HL-60 (cell line): ENCODE measurements around the gene OMA1.

Experiments
- DNase-seq, 2 experiments: peaks; one replicate each; pipeline ENCODE4 v3.0.0-alpha.2; 2010 to 2020; ENCODE audit warnings: low read depth in 1 of 2, low spot score in 1 of 2
- H3K27ac ChIP-seq: fragments of 250-450 bp; sonication (Bioruptor Pico); replicated peaks from 2 replicates; pipeline ENCODE4 v1.5.1; 2020; ENCODE audit warnings: mild to moderate bottlenecking, moderate library complexity
- H3K27me3 ChIP-seq: fragments of 250-450 bp; sonication (Bioruptor Pico); 2 replicates; pipeline ENCODE4 v1.5.1; 2021; ENCODE audit warnings: mild to moderate bottlenecking, moderate library complexity; ENCODE audit not compliant: insufficient read depth, poor library complexity, severe bottlenecking
- H3K4me3 ChIP-seq: replicated peaks from 2 replicates; pipeline ENCODE4 v1.5.1; 2011; ENCODE audit warnings: mild to moderate bottlenecking, control low read depth, low read length; ENCODE audit not compliant: insufficient read depth
- GABPA ChIP-seq: IDR thresholded peaks from 2 replicates; pipeline ENCODE4 v1.6.1; 2012; ENCODE audit warnings: low read depth
- POLR2AphosphoS5 ChIP-seq: IDR thresholded peaks from 2 replicates; pipeline ENCODE4 v1.6.1; 2012; ENCODE audit warnings: low read depth
- SPI1 ChIP-seq: IDR thresholded peaks from 2 replicates; pipeline ENCODE4 v1.6.1; 2012; ENCODE audit warnings: low read depth, mild to moderate bottlenecking, borderline replicate concordance
- TF ChIP-seq, protein P1 (sequence below): IDR thresholded peaks from one replicate; pipeline ENCODE4 v1.5.1; 2011; ENCODE audit warnings: low read length, control low read depth, inconsistent platforms; ENCODE audit not compliant: insufficient read depth
- TF ChIP-seq, protein P2 (sequence below): IDR thresholded peaks from 2 replicates; pipeline ENCODE4 v1.6.1; 2012; ENCODE audit warnings: low read depth; ENCODE audit not compliant: insufficient replicate concordance

The OMA1 gene

GRCh38 chr1:58591806-58592205, 45.3 kb upstream of the OMA1 start:
- TF ChIP-seq GABPA (no peak), POLR2AphosphoS5 (no peak), SPI1 (no peak)
- TF ChIP-seq, protein P1, sequence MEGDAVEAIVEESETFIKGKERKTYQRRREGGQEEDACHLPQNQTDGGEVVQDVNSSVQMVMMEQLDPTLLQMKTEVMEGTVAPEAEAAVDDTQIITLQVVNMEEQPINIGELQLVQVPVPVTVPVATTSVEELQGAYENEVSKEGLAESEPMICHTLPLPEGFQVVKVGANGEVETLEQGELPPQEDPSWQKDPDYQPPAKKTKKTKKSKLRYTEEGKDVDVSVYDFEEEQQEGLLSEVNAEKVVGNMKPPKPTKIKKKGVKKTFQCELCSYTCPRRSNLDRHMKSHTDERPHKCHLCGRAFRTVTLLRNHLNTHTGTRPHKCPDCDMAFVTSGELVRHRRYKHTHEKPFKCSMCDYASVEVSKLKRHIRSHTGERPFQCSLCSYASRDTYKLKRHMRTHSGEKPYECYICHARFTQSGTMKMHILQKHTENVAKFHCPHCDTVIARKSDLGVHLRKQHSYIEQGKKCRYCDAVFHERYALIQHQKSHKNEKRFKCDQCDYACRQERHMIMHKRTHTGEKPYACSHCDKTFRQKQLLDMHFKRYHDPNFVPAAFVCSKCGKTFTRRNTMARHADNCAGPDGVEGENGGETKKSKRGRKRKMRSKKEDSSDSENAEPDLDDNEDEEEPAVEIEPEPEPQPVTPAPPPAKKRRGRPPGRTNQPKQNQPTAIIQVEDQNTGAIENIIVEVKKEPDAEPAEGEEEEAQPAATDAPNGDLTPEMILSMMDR: no peak
- TF ChIP-seq, protein P2, sequence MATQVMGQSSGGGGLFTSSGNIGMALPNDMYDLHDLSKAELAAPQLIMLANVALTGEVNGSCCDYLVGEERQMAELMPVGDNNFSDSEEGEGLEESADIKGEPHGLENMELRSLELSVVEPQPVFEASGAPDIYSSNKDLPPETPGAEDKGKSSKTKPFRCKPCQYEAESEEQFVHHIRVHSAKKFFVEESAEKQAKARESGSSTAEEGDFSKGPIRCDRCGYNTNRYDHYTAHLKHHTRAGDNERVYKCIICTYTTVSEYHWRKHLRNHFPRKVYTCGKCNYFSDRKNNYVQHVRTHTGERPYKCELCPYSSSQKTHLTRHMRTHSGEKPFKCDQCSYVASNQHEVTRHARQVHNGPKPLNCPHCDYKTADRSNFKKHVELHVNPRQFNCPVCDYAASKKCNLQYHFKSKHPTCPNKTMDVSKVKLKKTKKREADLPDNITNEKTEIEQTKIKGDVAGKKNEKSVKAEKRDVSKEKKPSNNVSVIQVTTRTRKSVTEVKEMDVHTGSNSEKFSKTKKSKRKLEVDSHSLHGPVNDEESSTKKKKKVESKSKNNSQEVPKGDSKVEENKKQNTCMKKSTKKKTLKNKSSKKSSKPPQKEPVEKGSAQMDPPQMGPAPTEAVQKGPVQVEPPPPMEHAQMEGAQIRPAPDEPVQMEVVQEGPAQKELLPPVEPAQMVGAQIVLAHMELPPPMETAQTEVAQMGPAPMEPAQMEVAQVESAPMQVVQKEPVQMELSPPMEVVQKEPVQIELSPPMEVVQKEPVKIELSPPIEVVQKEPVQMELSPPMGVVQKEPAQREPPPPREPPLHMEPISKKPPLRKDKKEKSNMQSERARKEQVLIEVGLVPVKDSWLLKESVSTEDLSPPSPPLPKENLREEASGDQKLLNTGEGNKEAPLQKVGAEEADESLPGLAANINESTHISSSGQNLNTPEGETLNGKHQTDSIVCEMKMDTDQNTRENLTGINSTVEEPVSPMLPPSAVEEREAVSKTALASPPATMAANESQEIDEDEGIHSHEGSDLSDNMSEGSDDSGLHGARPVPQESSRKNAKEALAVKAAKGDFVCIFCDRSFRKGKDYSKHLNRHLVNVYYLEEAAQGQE: no peak
- DNase-seq: no peak
- no peak overlapping the region for H3K27ac ChIP-seq

GRCh38 chr1:58590019-58590418, 43.5 kb upstream of the OMA1 start:
- TF ChIP-seq, protein P1: no peak
- TF ChIP-seq, protein P2: no peak
- TF ChIP-seq GABPA (no peak), SPI1 (no peak), POLR2AphosphoS5 (no peak)

More at GRCh38 chr1:58591806-58592205, 45.3 kb upstream of the OMA1 start:
- Histone ChIP-seq H3K27me3 (no peaks in the 10 kb centered on the region), H3K4me3 (no peak overlapping the region)

DNA sequence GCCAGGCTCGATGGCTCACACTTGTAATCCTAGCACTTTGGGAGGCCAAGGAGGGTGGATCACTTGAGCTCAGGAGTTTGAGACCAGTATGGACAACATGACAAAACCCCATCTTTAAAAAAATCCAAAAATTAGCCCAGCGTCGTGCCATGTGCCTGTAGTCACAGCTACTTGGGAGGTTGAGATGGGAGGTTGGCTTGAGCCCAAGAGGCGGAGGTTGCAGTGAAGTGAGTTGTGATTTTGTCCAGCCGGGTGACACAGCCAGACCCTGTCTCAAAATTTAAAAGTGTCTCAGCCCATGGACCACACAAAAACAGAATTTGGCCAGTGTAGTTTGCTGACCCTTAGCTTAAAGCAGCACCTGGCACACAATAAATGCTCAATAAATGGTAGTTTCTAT, 41.9 kb upstream of the OMA1 start:
- Histone ChIP-seq H3K4me3 (no peak overlapping the region), H3K27me3 (no peaks in the 10 kb centered on the region), H3K27ac (no peak overlapping the region)
- no peak for DNase-seq
- no peak for TF ChIP-seq POLR2AphosphoS5
- no peak for TF ChIP-seq SPI1
- TF ChIP-seq, protein P1: no peak
- TF ChIP-seq, protein P2: no peak
- TF ChIP-seq GABPA: no peak

More at GRCh38 chr1:58590019-58590418, 43.5 kb upstream of the OMA1 start:
- Histone ChIP-seq H3K27ac (no peak overlapping the region), H3K27me3 (no peaks in the 10 kb centered on the region), H3K4me3 (no peak overlapping the region)
- no peak for DNase-seq
